NCI-H146 treated with DMSO at 0.1 percent for 48 hours (cell line): ENCODE data around the gene RET.
"Not testable (repeated sequence)": the region's sequence is repeated elsewhere in the genome, so short reads cannot be mapped to it uniquely, and the experiment has no call there.

Source experiments
- DNase-seq: peaks from one replicate; lab custom pipeline; 2025; ENCODE audit not compliant: unreplicated experiment; lab: John Stamatoyannopoulos, UW

Gene RET

GRCh38 chr10:43131906-43132305, 55.0 kb downstream of the RET start:
- DNase-seq, result no peak

GRCh38 chr10:43132867-43133787, 56.3 kb downstream of the RET start:
- DNase-seq, result no peak

GRCh38 chr10:43134126-43134905, 57.4 kb downstream of the RET start:
- DNase-seq, result no peak

GRCh38 chr10:43135064-43135463, 58.2 kb downstream of the RET start:
- no peak for DNase-seq

GRCh38 chr10:43135656-43136055, 58.8 kb downstream of the RET start:
- no peak for DNase-seq

- DNase-seq, result no peak
These were observed 59.6 kb downstream of the RET start for GRCh38 chr10:43136432-43136831.

- no peak for DNase-seq
These were observed 60.3 kb downstream of the RET start for GRCh38 chr10:43136995-43137716.

- no peak for DNase-seq
These were observed 60.8 kb downstream of the RET start for GRCh38 chr10:43137717-43138020.

GRCh38 chr10:43138021-43138756, 61.3 kb downstream of the RET start, which contains the start of gene CSGALNACT2:
Gene CSGALNACT2 (plus strand): TSS chr10:43138445. CDS start chr10:43155150, 16,705 bp downstream.
- peak; percentile 41 for DNase-seq

- peak; percentile 41 for DNase-seq
These were observed 61.9 kb downstream of the RET start for GRCh38 chr10:43138757-43139241.

- no peak for DNase-seq
These were observed 64.6 kb downstream of the RET start for GRCh38 chr10:43141421-43141820.

- DNase-seq, result no peak
These were observed 68.4 kb downstream of the RET start for GRCh38 chr10:43145311-43145710.

- DNase-seq, result not testable (repeated sequence)
These were observed 69.1 kb downstream of the RET start for GRCh38 chr10:43145936-43146335.

- no peak for DNase-seq
These were observed 74.5 kb downstream of the RET start for GRCh38 chr10:43151371-43151770.

GRCh38 chr10:43153901-43154300, 77.0 kb downstream of the RET start:
- DNase-seq, result no peak

GRCh38 chr10:43155221-43155620, 78.4 kb downstream of the RET start:
- DNase-seq, result no peak

- DNase-seq, result no peak
These were observed 78.9 kb downstream of the RET start for GRCh38 chr10:43155741-43156140.

- DNase-seq, result no peak
These were observed 79.9 kb downstream of the RET start for GRCh38 chr10:43156590-43157341.

- no peak for DNase-seq
These were observed 81.8 kb downstream of the RET start for GRCh38 chr10:43158636-43159035.
